ENCODE measurements around the gene CRYGN.

The CRYGN gene

GRCh38 chr7:151439855-151440798 lies at the start of gene CRYGN:
CRYGN (minus strand) TSS chr7:151440141; CDS start chr7:151439917, 224 bp downstream.
- DNase-seq (ENCODE audit: low read depth) = no peak
- H3K4me3 ChIP-seq (ENCODE audit: low read depth, low read length) = no peak within 1 kb of the TSS
- TF ChIP-seq CTCF (IDR thresholded peaks at IDR 0.05; ENCODE audit: insufficient read depth, low read depth, low read length, missing control alignments) = no peak

GRCh38 chr7:151489498-151489897 lies 49.6 kb upstream of the CRYGN start:
- no peak for TF ChIP-seq CTCF (IDR thresholded peaks at IDR 0.05; ENCODE audit: insufficient read depth, low read depth, low read length, missing control alignments)

GRCh38 chr7:151488096-151488495 lies 48.2 kb upstream of the CRYGN start:
- no peak overlapping the region for H3K4me3 ChIP-seq (ENCODE audit: low read depth, low read length)
- TF ChIP-seq CTCF (IDR thresholded peaks at IDR 0.05; ENCODE audit: insufficient read depth, low read depth, low read length, missing control alignments) = no peak
- DNase-seq (ENCODE audit: low read depth) = no peak

More at GRCh38 chr7:151489498-151489897, 49.6 kb upstream of the CRYGN start:
- no peak for DNase-seq (ENCODE audit: low read depth)
- no peak overlapping the region for H3K4me3 ChIP-seq (ENCODE audit: low read depth, low read length)

- H3K4me3 ChIP-seq (ENCODE audit: low read depth, low read length) = no peak overlapping the region
- TF ChIP-seq CTCF (IDR thresholded peaks at IDR 0.05; ENCODE audit: insufficient read depth, low read depth, low read length, missing control alignments) = no peak
- no peak for DNase-seq (ENCODE audit: low read depth)
Measured at GRCh38 chr7:151487228-151487627, 47.3 kb upstream of the CRYGN start.

- no peak for DNase-seq (ENCODE audit: low read depth)
- no peak for TF ChIP-seq CTCF (IDR thresholded peaks at IDR 0.05; ENCODE audit: insufficient read depth, low read depth, low read length, missing control alignments)
- no peak overlapping the region for H3K4me3 ChIP-seq (ENCODE audit: low read depth, low read length)
Measured at GRCh38 chr7:151486074-151486473, 46.1 kb upstream of the CRYGN start.

GRCh38 chr7:151484971-151485707 lies 45.2 kb upstream of the CRYGN start:
- DNase-seq (ENCODE audit: low read depth) = peak; percentile 28
- H3K4me3 ChIP-seq (ENCODE audit: low read depth, low read length) = no peak overlapping the region
- TF ChIP-seq CTCF (IDR thresholded peaks at IDR 0.05; ENCODE audit: insufficient read depth, low read depth, low read length, missing control alignments) = no peak
